Activated CD4-positive, alpha-beta T cell treated with anti-CD3 and anti-CD28 coated beads, Interleukin-10, Interleukin-2, amounts not matched to agents 100 ng/mL and 50 ng/mL, durations not matched to agents 16 hours and 8 hours (primary cell): ENCODE data around the gene TIMMDC1.
"Not testable (repeated sequence)": the region's sequence is repeated elsewhere in the genome, so short reads cannot be mapped to it uniquely, and the experiment has no call there.

Experiments used
- DNase-seq: peaks from one replicate; pipeline ENCODE4 v3.0.0-alpha.2; 2020

The TIMMDC1 gene

GRCh38 chr3:119514637-119515036, 16.3 kb downstream of the TIMMDC1 start:
- no peak for DNase-seq

GRCh38 chr3:119517112-119517511, 18.8 kb downstream of the TIMMDC1 start:
- DNase-seq, result no peak

- no peak for DNase-seq
Observed at GRCh38 chr3:119518026-119518425, 19.7 kb downstream of the TIMMDC1 start.

GRCh38 chr3:119524931-119525662, 26.8 kb downstream of the TIMMDC1 start:
- DNase-seq, result no peak

- no peak for DNase-seq
Observed at GRCh38 chr3:119527714-119528113, 29.4 kb downstream of the TIMMDC1 start.

GRCh38 chr3:119529883-119530282, 31.5 kb downstream of the TIMMDC1 start:
- no peak for DNase-seq

- DNase-seq, result no peak
Observed at GRCh38 chr3:119530456-119530855, 32.1 kb downstream of the TIMMDC1 start.

- DNase-seq, result no peak
Observed at GRCh38 chr3:119531151-119531550, 32.8 kb downstream of the TIMMDC1 start.

- DNase-seq, result no peak
Observed at GRCh38 chr3:119534296-119534695, 35.9 kb downstream of the TIMMDC1 start.

GRCh38 chr3:119536757-119537156, 38.4 kb downstream of the TIMMDC1 start:
- no peak for DNase-seq

- no peak for DNase-seq
Observed at GRCh38 chr3:119538772-119539171, 40.4 kb downstream of the TIMMDC1 start.

GRCh38 chr3:119541547-119541946, 43.2 kb downstream of the TIMMDC1 start:
- no peak for DNase-seq

GRCh38 chr3:119542168-119542767, 43.9 kb downstream of the TIMMDC1 start:
- DNase-seq, result no peak

- DNase-seq, result no peak
Observed at GRCh38 chr3:119543147-119543546, 44.8 kb downstream of the TIMMDC1 start.

- no peak for DNase-seq
Observed at GRCh38 chr3:119547227-119547626, 48.9 kb downstream of the TIMMDC1 start.

GRCh38 chr3:119548341-119548740, 50.0 kb downstream of the TIMMDC1 start:
- DNase-seq, result no peak

- no peak for DNase-seq
Observed at GRCh38 chr3:119550192-119550910, 52.0 kb downstream of the TIMMDC1 start.

GRCh38 chr3:119551598-119551997, 53.3 kb downstream of the TIMMDC1 start:
- DNase-seq, result no peak

- DNase-seq, result not testable (repeated sequence)
Observed at GRCh38 chr3:119552928-119553327, 54.6 kb downstream of the TIMMDC1 start.

- DNase-seq, result no peak
Observed at GRCh38 chr3:119553823-119554415, 55.6 kb downstream of the TIMMDC1 start.

- no peak for DNase-seq
Observed at GRCh38 chr3:119555309-119555735, 57.0 kb downstream of the TIMMDC1 start.

- no peak for DNase-seq
Observed at GRCh38 chr3:119555929-119556328, 57.6 kb downstream of the TIMMDC1 start.

GRCh38 chr3:119557192-119557876, 59.0 kb downstream of the TIMMDC1 start:
- no peak for DNase-seq
